ENCODE results near the gene IMMP2L. TPM values are rescaled to one million over a fixed set of nuclear protein-coding genes. Genes with fewer than 3 reads are reported as not detected.

Gene IMMP2L
- total RNA-seq, 1 donor from 2014 or later: 19.0 TPM

- no peak for TF ChIP-seq CTCF (IDR thresholded peaks at IDR 0.05; ENCODE audit: insufficient read depth, low read length, severe bottlenecking)
- peak; percentile 83 for DNase-seq (ENCODE audit: low read depth)
- H3K36me3 ChIP-seq (ENCODE audit: control insufficient read depth, insufficient read depth, low read length): no peaks in the 10 kb centered on the region
- H3K27me3 ChIP-seq (ENCODE audit: control insufficient read depth, insufficient read depth, low read length): no peaks in the 10 kb centered on the region
- no peak overlapping the region for H3K4me3 ChIP-seq (ENCODE audit: low read depth, low read length)
- no peak for FAIRE-seq
Measured at GRCh38 chr7:111357691-111358090, 204.6 kb downstream of the IMMP2L start.

GRCh38 chr7:111356941-111357340 is 205.4 kb downstream of the IMMP2L start:
- no peak for DNase-seq (ENCODE audit: low read depth)
- Histone ChIP-seq H3K27me3 (ENCODE audit: control insufficient read depth, insufficient read depth, low read length) (no peaks in the 10 kb centered on the region), H3K4me3 (ENCODE audit: low read depth, low read length) (no peak overlapping the region), H3K36me3 (ENCODE audit: control insufficient read depth, insufficient read depth, low read length) (no peaks in the 10 kb centered on the region)
- TF ChIP-seq CTCF (IDR thresholded peaks at IDR 0.05; ENCODE audit: insufficient read depth, low read length, severe bottlenecking): no peak
- FAIRE-seq: no peak

GRCh38 chr7:111352319-111352718 is 210.0 kb downstream of the IMMP2L start:
- H3K27me3 ChIP-seq (ENCODE audit: control insufficient read depth, insufficient read depth, low read length): no peaks in the 10 kb centered on the region
- H3K4me3 ChIP-seq (ENCODE audit: low read depth, low read length): no peak overlapping the region
- TF ChIP-seq CTCF (IDR thresholded peaks at IDR 0.05; ENCODE audit: insufficient read depth, low read length, severe bottlenecking): no peak
- FAIRE-seq: no peak
- H3K36me3 ChIP-seq (ENCODE audit: control insufficient read depth, insufficient read depth, low read length): no peaks in the 10 kb centered on the region
- no peak for DNase-seq (ENCODE audit: low read depth)

GRCh38 chr7:111346219-111346618 is 216.1 kb downstream of the IMMP2L start:
- no peak overlapping the region for H3K4me3 ChIP-seq (ENCODE audit: low read depth, low read length)
- DNase-seq (ENCODE audit: low read depth): no peak
- TF ChIP-seq CTCF (IDR thresholded peaks at IDR 0.05; ENCODE audit: insufficient read depth, low read length, severe bottlenecking): no peak
- no peak for FAIRE-seq
- H3K36me3 ChIP-seq (ENCODE audit: control insufficient read depth, insufficient read depth, low read length): no peaks in the 10 kb centered on the region
- H3K27me3 ChIP-seq (ENCODE audit: control insufficient read depth, insufficient read depth, low read length): no peaks in the 10 kb centered on the region

GRCh38 chr7:111343017-111343416 is 219.3 kb downstream of the IMMP2L start:
- Histone ChIP-seq H3K36me3 (ENCODE audit: control insufficient read depth, insufficient read depth, low read length) (no peaks in the 10 kb centered on the region), H3K4me3 (ENCODE audit: low read depth, low read length) (no peak overlapping the region), H3K27me3 (ENCODE audit: control insufficient read depth, insufficient read depth, low read length) (no peaks in the 10 kb centered on the region)
- no peak for DNase-seq (ENCODE audit: low read depth)
- no peak for TF ChIP-seq CTCF (IDR thresholded peaks at IDR 0.05; ENCODE audit: insufficient read depth, low read length, severe bottlenecking)
- FAIRE-seq: no peak

- Histone ChIP-seq H3K36me3 (ENCODE audit: control insufficient read depth, insufficient read depth, low read length) (no peaks in the 10 kb centered on the region), H3K27me3 (ENCODE audit: control insufficient read depth, insufficient read depth, low read length) (no peaks in the 10 kb centered on the region), H3K4me3 (ENCODE audit: low read depth, low read length) (no peak overlapping the region)
- FAIRE-seq (no peak), DNase-seq (ENCODE audit: low read depth) (no peak)
- TF ChIP-seq CTCF (IDR thresholded peaks at IDR 0.05; ENCODE audit: insufficient read depth, low read length, severe bottlenecking): no peak
Measured at GRCh38 chr7:111339006-111339405, 223.3 kb downstream of the IMMP2L start.
